H1 (cell line): ENCODE results near the gene RHBDF1. TPM values are rescaled to one million over a fixed set of nuclear protein-coding genes. Genes with fewer than 3 reads are reported as not detected.
A peak's percentile ranks its signal among the peaks of the same experiment; 100 is the strongest.

Source experiments
- CTCF ChIA-PET: fragments of 300-600 bp; sonication (Branson Sonifier 250); formaldehyde crosslinking; loops from one replicate; lab custom pipeline; 2021; ENCODE audit not compliant: partially characterized antibody; lab: Charles Lee
- POLR2A ChIA-PET: fragments of 300-600 bp; sonication (Branson Sonifier 250); formaldehyde crosslinking; loops from one replicate; lab custom pipeline; 2021; ENCODE audit warnings: inconsistent platforms; ENCODE audit not compliant: partially characterized antibody; lab: Charles Lee
- DNase-seq, 2 experiments: peaks; one replicate each; pipeline versions ENCODE4 v3.0.0 to v3.0.0-alpha.2; 2010 to 2022; ENCODE audit warnings: low spot score in 2 of 2, low read depth in 1 of 2, mixed read lengths in 1 of 2
- FAIRE-seq: peaks from 2 replicates; lab custom pipeline; 2011; peaks lifted over from hg19 to GRCh38; lab: Jason Lieb, UNC
- H2AFZ ChIP-seq: 2 replicates; pipeline ENCODE4 v1.8.1; 2012; ENCODE audit warnings: low read length, inconsistent platforms
- H2AK5ac ChIP-seq: 2 replicates; pipeline ENCODE4 v1.6.1; 2013; ENCODE audit warnings: low read depth, low read length
- H2BK120ac ChIP-seq: replicated peaks from 2 replicates; pipeline ENCODE3; 2013; ENCODE audit warnings: low read depth, low read length, inconsistent platforms
- H2BK12ac ChIP-seq: 2 replicates; pipeline ENCODE4 v1.6.1; 2013; ENCODE audit warnings: low read depth, low read length
- H2BK15ac ChIP-seq: 2 replicates; pipeline ENCODE4 v1.6.1; 2013; ENCODE audit warnings: low read length
- H2BK20ac ChIP-seq: 2 replicates; pipeline ENCODE4 v1.6.1; 2013; ENCODE audit warnings: low read length
- H2BK5ac ChIP-seq: 2 replicates; pipeline ENCODE4 v1.6.1; 2013; ENCODE audit warnings: low read depth, low read length
- H3K14ac ChIP-seq: 2 replicates; pipeline ENCODE4 v1.6.1; 2013; ENCODE audit warnings: inconsistent platforms; ENCODE audit not compliant: insufficient read length
- H3K18ac ChIP-seq: 2 replicates; pipeline ENCODE4 v1.6.1; 2013; ENCODE audit warnings: low read length; ENCODE audit errors: extremely low read depth
- H3K23ac ChIP-seq: 2 replicates; pipeline ENCODE4 v1.6.1; 2013; ENCODE audit warnings: inconsistent platforms; ENCODE audit not compliant: insufficient read length
- H3K23me2 ChIP-seq: 2 replicates; pipeline ENCODE4 v1.6.1; 2013; ENCODE audit warnings: low read depth, low read length
- H3K27ac ChIP-seq: 2 replicates; pipeline ENCODE4 v1.6.1; 2011; ENCODE audit warnings: low read depth, low read length, inconsistent platforms
- H3K27me3 ChIP-seq, 4 experiments: replicated peaks in 1 of 4; 1 replicate in 1 of 4; 2 replicates in 3 of 4; pipeline versions ENCODE4 v1.6.1 to v1.8.1; 2011 to 2013; ENCODE audit warnings: low read length in 3 of 4, mild to moderate bottlenecking in 3 of 4, inconsistent platforms in 2 of 4, mixed read lengths in 2 of 4, moderate library complexity in 1 of 4; ENCODE audit not compliant: control insufficient read depth in 3 of 4, insufficient read depth in 3 of 4; ENCODE audit errors: extremely low read depth in 1 of 4
- H3K36me3 ChIP-seq, 4 experiments: 2 replicates each; pipeline versions ENCODE4 v1.6.1 to v1.8.1; 2011 to 2013; ENCODE audit warnings: mild to moderate bottlenecking in 4 of 4, low read length in 3 of 4, moderate library complexity in 2 of 4, control low read depth in 1 of 4, inconsistent platforms in 1 of 4; ENCODE audit not compliant: insufficient read depth in 4 of 4, control insufficient read depth in 2 of 4
- H3K4ac ChIP-seq: replicated peaks from 2 replicates; pipeline ENCODE3; 2013; ENCODE audit warnings: low read length, low read depth, mixed read lengths, inconsistent platforms; ENCODE audit not compliant: insufficient read length
- H3K4me1 ChIP-seq, 4 experiments: replicated peaks in 1 of 4; 1 replicate in 1 of 4; 2 replicates in 3 of 4; pipeline versions ENCODE4 v1.6.1 to v1.8.1; 2011 to 2013; ENCODE audit warnings: low read length in 3 of 4, inconsistent platforms in 2 of 4, mixed read lengths in 1 of 4; ENCODE audit not compliant: insufficient read depth in 4 of 4, control insufficient read depth in 3 of 4
- H3K4me2 ChIP-seq, 2 experiments: 2 replicates each; pipeline versions ENCODE4 v1.6.1 to v1.8.1; 2011 to 2013; ENCODE audit warnings: low read depth in 2 of 2, low read length in 2 of 2, control low read depth in 1 of 2, inconsistent platforms in 1 of 2, mild to moderate bottlenecking in 1 of 2; ENCODE audit not compliant: insufficient read depth in 1 of 2
- H3K4me3 ChIP-seq, 4 experiments: fragments of 200-600, 300-600 bp in 1 of 4; sonication (generic), shearing (Covaris generic), sonication (Bioruptor Twin) in 1 of 4; 2 replicates each; pipeline versions ENCODE4 v1.5.1 to v1.8.1; 2011 to 2016; ENCODE audit warnings: low read length in 4 of 4, low read depth in 3 of 4, control low read depth in 2 of 4, inconsistent platforms in 2 of 4, mild to moderate bottlenecking in 2 of 4, mixed read lengths in 1 of 4, moderate library complexity in 1 of 4; ENCODE audit not compliant: insufficient read depth in 2 of 4; ENCODE audit errors: extremely low read depth in 1 of 4
- H3K56ac ChIP-seq: replicated peaks from 2 replicates; pipeline ENCODE3; 2013; ENCODE audit warnings: low read depth, mild to moderate bottlenecking, mixed read lengths, low read length, inconsistent platforms; ENCODE audit not compliant: insufficient read length
- H3K79me1 ChIP-seq: 2 replicates; pipeline ENCODE4 v1.6.1; 2013; ENCODE audit warnings: low read depth, low read length, control low read depth
- H3K79me2 ChIP-seq, 2 experiments: 2 replicates each; pipeline versions ENCODE4 v1.6.1 to v1.8.1; 2012 to 2013; ENCODE audit warnings: low read length in 2 of 2, mild to moderate bottlenecking in 2 of 2, inconsistent platforms in 1 of 2; ENCODE audit not compliant: insufficient read depth in 2 of 2, control insufficient read depth in 1 of 2
- H3K9ac ChIP-seq, 4 experiments: replicated peaks in 1 of 4; 1 replicate in 1 of 4; 2 replicates in 3 of 4; pipeline versions ENCODE4 v1.6.1 to v1.8.1; 2011 to 2013; ENCODE audit warnings: low read depth in 3 of 4, low read length in 3 of 4, control low read depth in 2 of 4, mild to moderate bottlenecking in 2 of 4, moderate library complexity in 2 of 4, inconsistent platforms in 1 of 4; ENCODE audit errors: extremely low read depth in 1 of 4
- H3K9me3 ChIP-seq, 2 experiments: 2 replicates each; pipeline versions ENCODE4 v1.6.1 to v1.8.1; 2012 to 2013; ENCODE audit warnings: mild to moderate bottlenecking in 2 of 2, moderate library complexity in 2 of 2, control low read depth in 1 of 2, inconsistent platforms in 1 of 2, low read depth in 1 of 2, low read length in 1 of 2, mixed read lengths in 1 of 2; ENCODE audit not compliant: insufficient read depth in 2 of 2
- H4K20me1 ChIP-seq, 2 experiments: replicated peaks in 1 of 2; 2 replicates each; pipeline versions ENCODE3 to v1.8.1; 2011 to 2013; ENCODE audit warnings: inconsistent platforms in 2 of 2, low read length in 2 of 2, mild to moderate bottlenecking in 1 of 2; ENCODE audit not compliant: insufficient read depth in 2 of 2, control insufficient read depth in 1 of 2
- H4K5ac ChIP-seq: 2 replicates; pipeline ENCODE4 v1.6.1; 2013; ENCODE audit warnings: low read length, low read depth, mixed read lengths, inconsistent platforms; ENCODE audit not compliant: insufficient read length
- H4K8ac ChIP-seq: 2 replicates; pipeline ENCODE4 v1.8.0; 2013; ENCODE audit warnings: mild to moderate bottlenecking, moderate library complexity, low read length, inconsistent platforms; ENCODE audit not compliant: insufficient read depth; ENCODE audit errors: extremely low read depth
- H4K91ac ChIP-seq: replicated peaks from 2 replicates; pipeline ENCODE3; 2013; ENCODE audit warnings: low read length, mixed read lengths, inconsistent platforms; ENCODE audit not compliant: insufficient read length
- ATF3 ChIP-seq: IDR thresholded peaks from 2 replicates; pipeline ENCODE4 v1.6.1; 2011; ENCODE audit warnings: low read depth, mild to moderate bottlenecking, low read length; ENCODE audit not compliant: insufficient read depth
- BCL11A ChIP-seq, 2 experiments: IDR thresholded peaks; one replicate each; pipeline ENCODE4 v1.6.1; 2011; ENCODE audit warnings: low read depth in 2 of 2, low read length in 2 of 2, mild to moderate bottlenecking in 2 of 2
- BRCA1 ChIP-seq: IDR thresholded peaks from 2 replicates; pipeline ENCODE4 v1.6.1; 2012; ENCODE audit warnings: low read depth, low read length, improper control_type of control experiment
- CTBP2 ChIP-seq: IDR thresholded peaks from 2 replicates; pipeline ENCODE4 v1.7.0; 2011; ENCODE audit warnings: borderline replicate concordance, mild to moderate bottlenecking, moderate library complexity, mixed read lengths, low read length; ENCODE audit not compliant: insufficient read depth, insufficient read length
- EGR1 ChIP-seq: IDR thresholded peaks from 2 replicates; pipeline ENCODE4 v1.6.1; 2011; ENCODE audit warnings: low read depth, low read length, borderline replicate concordance
- EP300 ChIP-seq, 2 experiments: IDR thresholded peaks; 1 replicate in 1 of 2; 2 replicates in 1 of 2; pipeline ENCODE4 v1.6.1; 2011 to 2012; ENCODE audit warnings: low read depth in 2 of 2, low read length in 2 of 2, mild to moderate bottlenecking in 2 of 2, borderline replicate concordance in 1 of 2, inconsistent platforms in 1 of 2, moderate library complexity in 1 of 2
- NRF1 ChIP-seq: IDR thresholded peaks from 2 replicates; pipeline ENCODE4 v1.6.1; 2011; ENCODE audit warnings: mild to moderate bottlenecking, low read depth, low read length, improper control_type of control experiment
- RBBP5 ChIP-seq: IDR thresholded peaks from 2 replicates; pipeline ENCODE4 v1.7.1; 2012; ENCODE audit warnings: low read depth, mild to moderate bottlenecking, inconsistent platforms, low read length, moderate library complexity, borderline replicate concordance
- USF2 ChIP-seq: IDR thresholded peaks from 2 replicates; pipeline ENCODE4 v1.6.1; 2011; ENCODE audit warnings: low read length, improper control_type of control experiment
- WGBS, 2 experiments: shearing (Covaris generic) in 1 of 2; methylation state at CpG; one replicate each; pipeline versions ENCODE4 v1.1.6 to v1.1.7; 2013 to 2015; ENCODE audit warnings: low lambda C conversion rate in 2 of 2, mixed read lengths in 2 of 2, inconsistent platforms in 1 of 2, low coverage in 1 of 2, missing lambda C conversion rate in 1 of 2; ENCODE audit not compliant: insufficient replicate concordance in 2 of 2, insufficient coverage in 1 of 2, insufficient read length in 1 of 2; ENCODE audit errors: extremely low coverage in 1 of 2, missing lambda C conversion rate in 1 of 2; 5-methylcytosine and 5-hydroxymethylcytosine counted together
- polyA plus RNA-seq, 7 experiments: library from polyadenylated mRNA; depleted of rRNA in 3 of 7; stranded (reverse) in 5 of 7; unstranded in 2 of 7; fragments of >200 nt in 5 of 7; fragments of 200-250 nt in 2 of 7; gene quantifications; 1 replicate in 5 of 7; 2 replicates in 1 of 7; 4 replicates in 1 of 7; pipeline versions ENCODE4 v1.2.1 to v1.2.3, GENCODE V29; 2011 to 2013; ENCODE audit warnings: missing spikeins in 2 of 7, mixed read lengths in 2 of 7
- total RNA-seq: library from RNA; stranded (reverse); fragmentation: NEBNext Ultra II Directional; extraction: Animal tissue kit (Norgen Biotek cat#: 25700); gene quantifications from 2 replicates; pipeline ENCODE4 v1.2.1, GENCODE V29; 2021

RHBDF1 gene
- total and polyA plus RNA-seq, 2 of the 8 experiments (the other 6 are each of a cell fraction or from before 2014, with no cell fraction given) = 37.4 to 51.6 TPM

GRCh38 chr16:60929-61878, 11.2 kb downstream of the RHBDF1 start:
- CTCF ChIA-PET = interaction anchor here (21.2 kb wide), 1 partner anchor 25 kb away, joined by 856 read pairs; the partner anchor contains the start of gene MPG
- TF ChIP-seq ATF3 = no peak
- TF ChIP-seq USF2 = no peak
- TF ChIP-seq NRF1 = no peak
- TF ChIP-seq CTBP2 = no peak
- TF ChIP-seq EP300 (IDR thresholded peaks at IDR 0.05; ENCODE audit: borderline replicate concordance in 1 of 2, low read depth in 2 of 2, low read length in 2 of 2) = no peak
- no peak for TF ChIP-seq BCL11A (IDR thresholded peaks at IDR 0.05; ENCODE audit: low read depth in 2 of 2, low read length in 2 of 2)
- no peak for TF ChIP-seq EGR1
- no peak for TF ChIP-seq BRCA1
- no peak for TF ChIP-seq RBBP5

More at GRCh38 chr16:60929-61878, 11.2 kb downstream of the RHBDF1 start:
- Histone ChIP-seq H4K8ac (peak overlapping the region; percentile 57; the same call in 1 of the 2 replicates), H3K56ac (no peak overlapping the region), H2BK20ac (no peak overlapping the region), H3K23ac (no peak overlapping the region), H4K91ac (no peak overlapping the region), H2BK15ac (no peak overlapping the region), H2BK120ac (no peak overlapping the region), H3K4me2 (no peak overlapping the region), H3K9ac (no peak overlapping the region), H3K36me3 (peaks cover 19 to 41% (median 34%) of the 10 kb centered on the region in 4 experiments), H4K20me1 (peaks cover 11 to 24% of the 10 kb centered on the region in 2 experiments), H2BK5ac (no peak overlapping the region), H4K5ac (no peak overlapping the region), H2AFZ (no peak overlapping the region), H3K14ac (no peak overlapping the region), H3K79me1 (no peaks in the 10 kb centered on the region), H3K4me3 (no peak overlapping the region), H2BK12ac (no peak overlapping the region), H3K18ac (no peak overlapping the region), H3K4me1 (no peaks in the 10 kb centered on the region; a peak in 3 of 7 replicates), H3K79me2 (no peaks in the 10 kb centered on the region), H3K23me2 (no peaks in the 10 kb centered on the region), H3K27ac (no peak overlapping the region), H3K9me3 (no peaks in the 10 kb centered on the region), H3K4ac (no peak overlapping the region), H2AK5ac (no peak overlapping the region), H3K27me3 (no peaks in the 10 kb centered on the region)
- no peak for FAIRE-seq
- POLR2A ChIA-PET = interaction anchor here (0.8 to 16.6 kb wide), 8 partner anchors 8 to 58 kb away, joined by 3 to 153 read pairs (median 4); partner anchors contain the start of genes POLR3K, RHBDF1 and SNRNP25
- no peak for DNase-seq
- 93% methylated on average over 32 of the region's 89 CpGs; no CpG with 5 or more reads in 1 of the 2 experiments for WGBS, 2 experiments
